HEK293T (cell line): ENCODE measurements around the gene BACE1-AS.

Experiments used
- CTCF ChIA-PET: fragments of 350-600 bp; formaldehyde crosslinking; extraction: SDS; loops from one replicate; lab custom pipeline; 2021; ENCODE audit warnings: antibody characterized with exemption, inconsistent platforms; lab: Yijun Ruan, JAX
- POLR2A ChIA-PET: fragments of 350-600 bp; formaldehyde crosslinking; extraction: SDS; loops from one replicate; lab custom pipeline; 2020; ENCODE audit warnings: antibody characterized with exemption, inconsistent platforms; lab: Yijun Ruan, JAX
- DNase-seq: peaks from one replicate; pipeline ENCODE4 v3.0.0; 2012; ENCODE audit warnings: mixed read lengths; ENCODE audit errors: extremely low spot score
- ARNT ChIP-seq: fragments of 450-650 bp; IDR thresholded peaks from 2 replicates; pipeline ENCODE4 v1.6.1; 2017; ENCODE audit warnings: mild to moderate bottlenecking
- BHLHE40 ChIP-seq: fragments of 450-650 bp; IDR thresholded peaks from 2 replicates; pipeline ENCODE4 v1.6.1; 2016; ENCODE audit warnings: mild to moderate bottlenecking, moderate library complexity, borderline replicate concordance
- CTBP1 ChIP-seq: fragments of 450-650 bp; IDR thresholded peaks from 2 replicates; pipeline ENCODE4 v1.6.1; 2016; ENCODE audit warnings: borderline replicate concordance
- ELF4 ChIP-seq: fragments of 450-650 bp; IDR thresholded peaks from 2 replicates; pipeline ENCODE4 v1.6.1; 2017; ENCODE audit warnings: antibody characterized with exemption
- FOXA1 ChIP-seq: fragments of 450-650 bp; IDR thresholded peaks from 2 replicates; pipeline ENCODE4 v1.6.1; 2016; ENCODE audit warnings: mild to moderate bottlenecking
- FOXK2 ChIP-seq: fragments of 450-650 bp; IDR thresholded peaks from 2 replicates; pipeline ENCODE4 v1.6.1; 2016; ENCODE audit warnings: mild to moderate bottlenecking
- FOXM1 ChIP-seq: fragments of 450-650 bp; IDR thresholded peaks from 2 replicates; pipeline ENCODE4 v1.6.1; 2017; ENCODE audit warnings: mild to moderate bottlenecking, borderline replicate concordance
- L3MBTL2 ChIP-seq: fragments of 450-650 bp; conservative IDR thresholded peaks from 2 replicates; pipeline ENCODE4 v1.6.1; 2016; ENCODE audit warnings: mild to moderate bottlenecking
- LEF1 ChIP-seq: fragments of 450-650 bp; IDR thresholded peaks from 2 replicates; pipeline ENCODE4 v1.6.1; 2017; ENCODE audit warnings: mild to moderate bottlenecking, borderline replicate concordance
- SP1 ChIP-seq: fragments of 450-650 bp; IDR thresholded peaks from 2 replicates; pipeline ENCODE4 v1.6.1; 2017
- SUZ12 ChIP-seq: fragments of 450-650 bp; IDR thresholded peaks from 2 replicates; pipeline ENCODE4 v1.6.1; 2016; ENCODE audit warnings: mild to moderate bottlenecking
- TARDBP ChIP-seq: fragments of 450-650 bp; IDR thresholded peaks from 2 replicates; pipeline ENCODE4 v1.6.1; 2016
- ZNF384 ChIP-seq: fragments of 450-650 bp; IDR thresholded peaks from 2 replicates; pipeline ENCODE4 v1.6.1; 2016

Gene BACE1-AS

GRCh38 chr11:117337076-117337475 lies 45.9 kb downstream of the BACE1-AS start:
- POLR2A ChIA-PET: no interaction called here
- no peak for TF ChIP-seq CTBP1
- TF ChIP-seq TARDBP: no peak
- TF ChIP-seq ARNT: no peak
- no peak for TF ChIP-seq FOXM1
- TF ChIP-seq BHLHE40: no peak
- TF ChIP-seq ELF4: no peak
- TF ChIP-seq SUZ12: no peak
- TF ChIP-seq LEF1: no peak
- TF ChIP-seq FOXA1: no peak
- TF ChIP-seq FOXK2: no peak
- TF ChIP-seq SP1: no peak
- no peak for TF ChIP-seq ZNF384
- TF ChIP-seq L3MBTL2: no peak
- DNase-seq: no peak
- CTCF ChIA-PET: no interaction called here
